VCaP (cell line): ENCODE measurements around the gene SLC41A2.

Experiments used
- H3K27ac ChIP-seq: fragments of 450-650 bp; 2 replicates; pipeline ENCODE4 v1.5.1; 2017
- TF ChIP-seq, protein P1 (sequence below): fragments of 450-650 bp; conservative IDR thresholded peaks from 2 replicates; pipeline ENCODE4 v1.5.1; 2017; ENCODE audit warnings: mild to moderate bottlenecking, moderate library complexity

SLC41A2 gene

GRCh38 chr12:104938371-104938770, 19.7 kb downstream of the SLC41A2 start:
- TF ChIP-seq, protein P1, sequence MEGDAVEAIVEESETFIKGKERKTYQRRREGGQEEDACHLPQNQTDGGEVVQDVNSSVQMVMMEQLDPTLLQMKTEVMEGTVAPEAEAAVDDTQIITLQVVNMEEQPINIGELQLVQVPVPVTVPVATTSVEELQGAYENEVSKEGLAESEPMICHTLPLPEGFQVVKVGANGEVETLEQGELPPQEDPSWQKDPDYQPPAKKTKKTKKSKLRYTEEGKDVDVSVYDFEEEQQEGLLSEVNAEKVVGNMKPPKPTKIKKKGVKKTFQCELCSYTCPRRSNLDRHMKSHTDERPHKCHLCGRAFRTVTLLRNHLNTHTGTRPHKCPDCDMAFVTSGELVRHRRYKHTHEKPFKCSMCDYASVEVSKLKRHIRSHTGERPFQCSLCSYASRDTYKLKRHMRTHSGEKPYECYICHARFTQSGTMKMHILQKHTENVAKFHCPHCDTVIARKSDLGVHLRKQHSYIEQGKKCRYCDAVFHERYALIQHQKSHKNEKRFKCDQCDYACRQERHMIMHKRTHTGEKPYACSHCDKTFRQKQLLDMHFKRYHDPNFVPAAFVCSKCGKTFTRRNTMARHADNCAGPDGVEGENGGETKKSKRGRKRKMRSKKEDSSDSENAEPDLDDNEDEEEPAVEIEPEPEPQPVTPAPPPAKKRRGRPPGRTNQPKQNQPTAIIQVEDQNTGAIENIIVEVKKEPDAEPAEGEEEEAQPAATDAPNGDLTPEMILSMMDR: no peak
- H3K27ac ChIP-seq: no peak overlapping the region

GRCh38 chr12:104935886-104936285, 22.2 kb downstream of the SLC41A2 start:
- TF ChIP-seq, protein P1: no peak
- no peak overlapping the region for H3K27ac ChIP-seq

DNA sequence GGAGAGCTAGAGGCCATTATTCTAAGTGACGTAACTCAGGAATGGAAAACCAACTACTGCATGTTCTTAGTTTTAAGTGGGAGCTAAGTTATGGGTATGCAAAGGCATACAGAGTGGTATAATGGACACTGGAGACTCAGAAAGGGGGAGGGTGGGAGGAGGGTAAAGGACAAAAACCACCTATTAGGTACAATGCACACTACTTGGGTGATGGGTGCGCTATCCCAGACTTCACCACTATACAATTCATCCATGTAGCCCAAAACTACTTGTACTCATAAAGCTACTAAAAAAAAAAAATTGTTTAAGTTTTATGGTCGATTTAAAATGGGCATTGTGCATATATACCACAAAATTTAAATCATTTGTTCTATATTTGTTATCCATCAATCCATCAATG, 24.3 kb downstream of the SLC41A2 start:
- no peak overlapping the region for H3K27ac ChIP-seq
- TF ChIP-seq, protein P1: no peak

- H3K27ac ChIP-seq: no peak overlapping the region
- TF ChIP-seq, protein P1: no peak
Measured at GRCh38 chr12:104933128-104933527, 25.0 kb downstream of the SLC41A2 start.

DNA sequence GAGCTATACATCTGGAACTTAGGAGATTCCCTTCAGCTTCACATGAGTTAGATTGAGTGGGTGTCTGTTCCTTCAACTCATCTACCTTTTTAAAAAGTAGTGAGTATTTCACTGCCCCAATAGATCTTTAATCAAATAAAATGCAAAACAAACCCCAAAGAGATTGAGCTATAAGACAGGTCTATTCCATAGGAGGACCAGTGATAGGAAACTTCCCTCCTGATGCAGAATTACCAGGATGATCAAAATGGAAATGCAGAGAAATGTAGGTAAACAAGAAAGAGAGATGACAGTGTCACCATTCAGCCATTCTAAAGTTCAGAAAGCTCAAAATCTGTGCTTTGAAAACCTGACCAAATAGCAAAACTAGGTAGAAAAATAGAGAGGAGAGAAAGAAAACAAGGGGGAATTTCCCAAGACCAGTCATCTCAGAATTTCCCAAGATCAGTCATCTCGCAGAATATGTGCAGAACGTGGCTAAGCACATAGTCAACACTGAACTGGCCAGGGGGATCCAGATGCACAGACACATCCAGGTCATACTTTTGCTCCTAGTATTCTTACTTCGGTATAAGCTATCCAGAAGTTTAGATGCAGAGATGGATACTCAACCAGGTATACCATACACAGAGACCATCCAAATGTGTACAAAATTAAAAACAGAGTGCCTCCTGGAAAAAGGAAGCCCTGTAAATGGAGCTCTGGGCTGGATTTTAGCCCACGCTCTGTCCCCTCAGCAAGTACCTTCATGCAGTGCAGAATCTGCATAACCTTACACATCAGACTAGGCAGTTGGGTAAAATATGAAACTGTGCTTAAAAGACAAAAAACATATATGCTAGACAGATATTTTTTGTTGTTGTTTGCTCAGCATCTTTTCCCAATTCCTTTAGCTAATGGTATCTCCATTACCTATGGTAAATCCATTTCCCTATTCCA, 27.4 kb downstream of the SLC41A2 start:
- TF ChIP-seq, protein P1: no peak
- no peak overlapping the region for H3K27ac ChIP-seq

DNA sequence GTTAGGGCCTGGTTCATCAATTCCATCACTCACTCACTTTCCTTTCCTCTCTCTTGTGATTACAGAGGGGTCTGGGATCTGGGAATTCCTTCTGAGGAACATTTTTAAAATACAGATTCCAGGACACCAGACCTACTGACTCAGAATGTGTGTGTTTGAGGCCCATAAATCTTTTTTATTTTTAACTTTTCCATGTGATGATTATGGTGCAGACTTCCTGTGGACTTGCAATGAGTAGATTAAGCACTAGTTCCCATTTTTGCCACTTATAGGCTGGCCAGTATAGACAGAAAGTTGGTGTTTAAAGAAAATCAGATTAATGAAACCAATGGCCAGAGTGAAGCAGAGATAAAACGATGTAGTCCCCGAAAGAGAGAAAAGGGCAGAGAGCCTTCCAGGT, 28.1 kb downstream of the SLC41A2 start:
- TF ChIP-seq, protein P1: no peak
- no peak overlapping the region for H3K27ac ChIP-seq

DNA sequence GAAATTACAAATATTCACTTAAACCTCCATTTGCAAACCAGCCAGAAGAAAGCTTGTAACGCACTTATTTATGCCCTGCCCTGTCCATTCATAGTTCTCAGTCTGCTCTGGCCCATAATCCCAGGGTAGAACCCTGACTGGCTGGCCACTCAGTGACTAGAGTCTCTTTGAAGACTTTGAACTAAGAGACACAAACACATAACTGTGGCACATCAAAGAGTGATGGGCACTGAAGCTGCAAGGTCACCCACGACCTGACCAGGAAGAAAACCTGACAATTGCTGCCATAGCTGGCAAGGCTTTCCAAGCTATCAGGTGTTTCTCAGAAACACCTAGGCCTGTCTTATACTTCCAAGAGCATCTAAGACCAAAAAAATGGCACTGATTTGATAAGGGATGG, 28.7 kb downstream of the SLC41A2 start:
- no peak overlapping the region for H3K27ac ChIP-seq
- TF ChIP-seq, protein P1: no peak
